ENCODE data around the gene BNIP3.

DNA sequence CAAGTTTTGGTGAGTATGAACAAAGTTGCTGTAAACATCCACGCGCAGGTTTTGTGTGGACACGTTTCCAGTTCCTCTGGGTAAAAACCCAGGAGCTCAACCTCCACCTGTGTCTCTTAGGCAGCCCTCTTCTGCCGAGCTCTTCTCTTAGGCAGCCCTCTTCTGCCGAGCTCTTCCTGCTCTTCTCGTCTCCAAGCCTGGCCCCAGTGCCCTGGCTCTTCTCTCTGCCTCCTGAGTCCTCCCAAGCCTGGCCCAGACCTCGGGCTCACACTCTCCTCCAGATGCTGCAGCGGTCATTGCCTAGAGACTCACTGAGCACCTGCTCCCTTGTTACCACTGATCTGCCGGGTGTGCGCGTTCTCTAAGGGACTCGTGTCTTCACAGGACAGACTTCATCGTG lies 38.7 kb upstream of the BNIP3 start:
- TF ChIP-seq, protein P1, sequence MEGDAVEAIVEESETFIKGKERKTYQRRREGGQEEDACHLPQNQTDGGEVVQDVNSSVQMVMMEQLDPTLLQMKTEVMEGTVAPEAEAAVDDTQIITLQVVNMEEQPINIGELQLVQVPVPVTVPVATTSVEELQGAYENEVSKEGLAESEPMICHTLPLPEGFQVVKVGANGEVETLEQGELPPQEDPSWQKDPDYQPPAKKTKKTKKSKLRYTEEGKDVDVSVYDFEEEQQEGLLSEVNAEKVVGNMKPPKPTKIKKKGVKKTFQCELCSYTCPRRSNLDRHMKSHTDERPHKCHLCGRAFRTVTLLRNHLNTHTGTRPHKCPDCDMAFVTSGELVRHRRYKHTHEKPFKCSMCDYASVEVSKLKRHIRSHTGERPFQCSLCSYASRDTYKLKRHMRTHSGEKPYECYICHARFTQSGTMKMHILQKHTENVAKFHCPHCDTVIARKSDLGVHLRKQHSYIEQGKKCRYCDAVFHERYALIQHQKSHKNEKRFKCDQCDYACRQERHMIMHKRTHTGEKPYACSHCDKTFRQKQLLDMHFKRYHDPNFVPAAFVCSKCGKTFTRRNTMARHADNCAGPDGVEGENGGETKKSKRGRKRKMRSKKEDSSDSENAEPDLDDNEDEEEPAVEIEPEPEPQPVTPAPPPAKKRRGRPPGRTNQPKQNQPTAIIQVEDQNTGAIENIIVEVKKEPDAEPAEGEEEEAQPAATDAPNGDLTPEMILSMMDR (IDR thresholded peaks at IDR 0.05; ENCODE audit: insufficient read depth, low read length, poor library complexity, severe bottlenecking) = no peak
- TF ChIP-seq EZH2phosphoT487 (conservative IDR thresholded peaks at IDR 0.05; ENCODE audit: low read length) = no peak
